GM19328 (cell line): ENCODE data around the gene COL9A1.

Experiments
- ATAC-seq: cut with Tn5 transposase; IDR thresholded peaks from one replicate; pipeline ENCODE4 v1.9.1; 2021; ENCODE audit warnings: mild to moderate bottlenecking, moderate library complexity; ENCODE audit not compliant: unreplicated experiment

COL9A1 gene

GRCh38 chr6:70234561-70235236 lies 68.2 kb downstream of the COL9A1 start:
- no peak for ATAC-seq

DNA sequence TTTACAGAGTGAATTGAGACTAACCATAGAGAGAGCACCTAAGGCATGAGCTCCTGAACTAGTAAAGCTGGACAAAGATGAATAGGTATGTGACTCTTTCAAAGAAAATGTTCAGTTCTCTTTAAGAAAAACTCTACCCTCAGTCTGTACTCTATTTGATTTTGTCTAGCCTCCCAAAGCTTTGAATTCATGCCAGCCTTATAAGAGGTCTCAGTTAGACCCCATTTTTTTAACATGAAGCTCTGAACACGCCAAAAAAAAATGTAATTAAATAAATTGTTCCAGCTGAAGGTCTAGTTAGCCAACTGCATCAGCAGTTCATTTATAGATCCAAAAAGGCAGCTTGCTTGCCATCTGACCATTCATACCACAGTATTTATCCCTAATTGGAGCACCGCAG lies 71.6 kb downstream of the COL9A1 start:
- no peak for ATAC-seq

DNA sequence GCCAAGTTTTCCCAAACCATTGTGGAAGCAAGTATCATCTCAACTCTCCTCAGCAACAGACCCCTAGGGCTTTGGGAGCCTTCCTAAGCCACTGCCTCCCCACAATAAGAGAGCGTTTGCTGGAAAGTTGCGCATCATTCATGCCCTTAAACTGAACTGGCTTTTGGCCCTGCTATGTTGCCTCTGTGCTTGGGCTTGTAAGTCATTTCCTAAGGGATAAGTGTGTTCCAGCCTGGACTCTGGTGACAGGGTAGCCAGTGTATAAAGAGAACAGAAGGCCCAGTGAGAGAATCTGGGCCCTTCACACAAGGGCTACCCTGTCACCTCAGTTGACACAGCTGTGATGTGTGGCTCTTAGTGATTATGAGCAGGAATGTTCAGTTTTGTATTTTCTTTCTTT lies 77.8 kb downstream of the COL9A1 start:
- no peak for ATAC-seq

GRCh38 chr6:70222439-70222749 lies 80.5 kb downstream of the COL9A1 start:
- no peak for ATAC-seq

GRCh38 chr6:70221715-70222438 lies 81.0 kb downstream of the COL9A1 start:
- no peak for ATAC-seq

DNA sequence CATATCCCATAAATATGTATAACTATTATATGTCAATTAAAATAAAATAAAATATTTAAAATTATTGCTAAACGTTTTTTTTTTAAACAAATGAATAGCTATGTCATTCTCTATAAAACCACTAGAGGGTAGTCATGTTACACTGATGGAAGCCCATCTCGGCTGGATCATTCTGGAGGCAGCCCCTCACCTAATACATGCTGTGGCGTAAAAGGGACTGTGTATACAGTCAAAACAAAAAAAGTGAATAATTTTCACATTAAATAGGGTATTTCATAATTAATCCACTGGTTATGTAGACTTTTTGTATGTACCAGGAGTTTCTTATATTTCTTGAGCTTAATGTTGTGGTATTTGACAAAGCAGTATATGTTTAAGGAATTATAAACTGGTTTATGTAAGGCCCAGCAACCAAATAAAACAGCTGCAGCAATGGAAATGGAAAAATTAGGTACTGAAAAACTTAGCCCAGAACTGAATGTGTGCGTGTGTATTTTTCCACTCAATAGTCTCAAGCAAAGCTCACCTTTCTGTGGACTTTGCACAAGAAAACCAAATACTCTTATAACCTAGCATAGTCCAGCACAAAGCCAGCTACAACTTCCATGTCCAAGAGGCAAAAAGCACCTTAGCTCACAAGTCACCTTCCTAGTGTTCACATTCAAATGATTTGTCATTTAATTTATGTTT lies 81.7 kb downstream of the COL9A1 start:
- ATAC-seq, result no peak

GRCh38 chr6:70219943-70220613 lies 82.8 kb downstream of the COL9A1 start:
- no peak for ATAC-seq

DNA sequence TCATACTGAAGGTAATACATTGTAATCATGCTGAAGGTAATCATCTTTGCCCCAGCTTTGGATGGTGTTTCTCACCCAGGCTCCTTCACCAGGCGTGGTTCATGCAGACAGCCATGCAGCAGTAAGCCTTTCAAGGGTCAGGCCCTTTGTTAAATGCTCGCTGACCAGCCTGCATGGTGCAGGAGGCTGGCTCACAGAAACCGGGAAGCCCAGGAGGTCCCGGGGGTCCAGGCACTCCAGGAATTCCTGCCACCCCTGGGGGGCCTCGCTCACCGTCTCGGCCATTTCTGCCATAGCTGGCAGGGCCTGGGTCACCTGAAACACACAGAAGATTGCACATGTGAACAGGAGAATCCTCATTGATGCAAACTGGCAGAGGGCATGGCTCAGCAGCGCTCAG lies 86.1 kb downstream of the COL9A1 start:
- no peak for ATAC-seq

DNA sequence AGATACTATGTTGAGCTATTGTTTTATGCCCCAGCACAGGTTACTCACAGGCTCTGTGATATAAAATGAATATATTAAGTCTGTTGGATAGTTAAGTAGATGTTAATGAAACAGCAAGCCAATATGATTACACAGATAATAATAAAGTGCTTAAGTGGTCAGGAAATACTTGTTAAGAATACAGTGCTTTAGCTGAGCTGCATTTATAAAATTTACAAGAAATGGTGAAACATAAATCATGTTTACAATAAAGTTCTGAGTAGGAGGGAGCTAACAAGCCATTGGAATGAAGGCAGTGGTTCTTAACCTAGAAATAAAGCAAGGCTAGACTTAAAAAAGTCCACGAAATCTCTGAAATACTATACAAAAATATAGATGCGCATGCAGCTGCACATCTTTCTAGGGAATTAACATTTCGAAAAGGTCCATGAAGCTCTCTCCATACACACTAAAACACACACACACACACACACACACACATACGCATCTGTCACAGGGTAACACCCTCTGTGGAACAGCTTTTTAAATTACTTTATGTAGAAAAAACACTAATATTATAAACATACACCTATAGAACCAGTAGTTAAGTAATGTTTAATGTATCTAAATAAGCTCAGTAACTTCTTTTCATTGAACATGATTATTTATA lies 87.3 kb downstream of the COL9A1 start:
- no peak for ATAC-seq

DNA sequence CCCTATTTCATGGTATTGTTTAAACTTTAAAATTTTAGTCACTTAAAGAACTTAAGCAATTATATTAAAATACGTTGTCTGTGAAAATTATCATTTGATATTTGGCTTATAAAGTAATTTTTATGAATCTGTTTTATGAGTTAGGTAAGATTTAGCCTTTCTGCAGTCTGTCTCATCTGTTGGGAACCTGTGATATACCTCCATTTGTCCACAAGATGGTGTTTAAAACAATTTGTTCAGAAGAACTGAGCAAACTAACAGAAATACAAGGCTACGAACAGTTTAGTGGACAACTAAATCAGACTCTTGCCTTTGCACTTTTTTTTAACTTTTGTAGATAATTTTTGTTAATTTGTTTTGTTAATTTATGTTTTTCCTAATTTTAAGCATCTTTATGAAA lies 92.4 kb downstream of the COL9A1 start:
- no peak for ATAC-seq

GRCh38 chr6:70208235-70208790 lies 94.6 kb downstream of the COL9A1 start:
- ATAC-seq, result no peak

GRCh38 chr6:70198785-70199184 lies 104.1 kb downstream of the COL9A1 start:
- ATAC-seq, result no peak

DNA sequence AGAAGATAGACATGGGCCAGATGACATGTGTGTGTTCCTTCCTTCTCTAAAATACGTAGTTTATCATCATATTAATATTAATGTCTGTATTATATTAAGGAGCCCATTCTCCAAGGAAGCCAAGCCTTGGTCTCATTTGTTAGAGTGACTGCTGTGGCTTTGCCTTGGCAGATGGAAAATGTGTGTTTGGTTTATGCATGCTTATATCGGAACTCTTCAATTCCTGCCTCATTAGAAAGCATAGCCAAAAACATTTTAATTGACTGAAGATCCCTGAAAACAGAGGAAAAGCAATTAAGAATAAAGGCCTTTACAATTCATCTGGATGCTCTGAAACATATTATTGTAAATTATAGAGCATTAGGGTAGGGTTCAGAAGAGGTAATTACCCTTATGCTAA lies 106.4 kb downstream of the COL9A1 start:
- ATAC-seq, result no peak

- ATAC-seq, result no peak
These were observed 108.5 kb downstream of the COL9A1 start for GRCh38 chr6:70194421-70194820.

DNA sequence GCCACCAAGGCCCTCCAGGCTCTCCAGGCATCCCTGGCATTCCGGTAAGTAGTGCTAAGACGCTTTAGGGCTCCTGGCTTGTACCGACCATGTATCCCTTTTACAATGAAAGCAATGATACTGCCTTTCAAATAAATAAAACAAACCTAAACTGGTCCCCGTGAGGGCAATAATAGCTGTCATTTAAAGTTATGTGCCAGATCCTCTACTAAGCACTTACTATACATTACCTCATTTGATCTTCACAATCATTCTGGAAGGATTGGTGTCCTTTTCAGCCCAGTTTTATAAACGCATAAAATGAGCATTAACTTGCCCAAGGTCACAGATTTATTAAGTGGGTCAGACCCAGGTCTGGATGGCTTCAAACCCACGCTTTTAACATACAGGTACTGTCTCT lies 114.7 kb downstream of the COL9A1 start:
- no peak for ATAC-seq

DNA sequence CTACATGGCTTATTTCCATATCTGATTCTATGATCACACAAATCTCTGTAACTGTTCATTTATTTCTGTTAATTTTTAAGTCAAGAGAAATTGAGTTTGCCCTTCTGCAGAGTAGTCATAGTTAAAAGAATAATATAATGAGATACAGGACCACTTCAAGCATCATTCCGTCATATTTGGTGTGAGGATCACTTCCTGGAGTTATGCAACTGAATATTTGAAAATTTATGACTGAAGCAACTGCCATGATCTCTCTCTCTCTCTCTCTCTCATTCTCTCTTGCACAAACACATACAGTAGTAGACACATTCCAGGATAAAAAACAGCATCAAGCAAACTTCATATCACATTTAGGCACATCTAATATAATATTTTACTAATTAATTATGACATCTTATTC lies 116.4 kb downstream of the COL9A1 start:
- no peak for ATAC-seq

- no peak for ATAC-seq
These were observed 118.2 kb downstream of the COL9A1 start for GRCh38 chr6:70184723-70185122.

- no peak for ATAC-seq
These were observed 119.3 kb downstream of the COL9A1 start for GRCh38 chr6:70183538-70183937.

GRCh38 chr6:70180901-70181599 lies 121.8 kb downstream of the COL9A1 start:
- ATAC-seq, result no peak

GRCh38 chr6:70180183-70180900 lies 122.5 kb downstream of the COL9A1 start:
- ATAC-seq, result no peak
